Measurements from ENCODE around the gene SLC25A15.

DNA sequence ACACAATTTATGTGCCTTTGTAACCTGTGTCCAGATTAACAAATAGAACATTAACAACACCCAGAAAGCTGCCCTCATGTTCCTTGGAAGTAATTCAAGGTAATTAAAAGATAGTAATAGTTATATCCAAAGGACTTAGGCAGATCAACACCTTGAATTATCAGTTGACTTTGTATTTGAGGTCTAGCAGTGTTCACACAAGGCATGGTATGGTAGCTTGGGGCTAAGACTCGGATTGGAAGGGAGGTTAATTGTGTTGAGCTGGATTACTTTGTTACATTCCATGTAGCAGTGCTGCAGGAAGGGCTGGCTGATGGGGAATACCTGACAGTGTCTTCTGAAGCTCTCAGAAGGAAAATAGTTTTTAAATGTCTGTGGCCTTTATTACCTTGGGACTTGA is 16.8 kb downstream of the SLC25A15 start:
- TF ChIP-seq, protein P1, sequence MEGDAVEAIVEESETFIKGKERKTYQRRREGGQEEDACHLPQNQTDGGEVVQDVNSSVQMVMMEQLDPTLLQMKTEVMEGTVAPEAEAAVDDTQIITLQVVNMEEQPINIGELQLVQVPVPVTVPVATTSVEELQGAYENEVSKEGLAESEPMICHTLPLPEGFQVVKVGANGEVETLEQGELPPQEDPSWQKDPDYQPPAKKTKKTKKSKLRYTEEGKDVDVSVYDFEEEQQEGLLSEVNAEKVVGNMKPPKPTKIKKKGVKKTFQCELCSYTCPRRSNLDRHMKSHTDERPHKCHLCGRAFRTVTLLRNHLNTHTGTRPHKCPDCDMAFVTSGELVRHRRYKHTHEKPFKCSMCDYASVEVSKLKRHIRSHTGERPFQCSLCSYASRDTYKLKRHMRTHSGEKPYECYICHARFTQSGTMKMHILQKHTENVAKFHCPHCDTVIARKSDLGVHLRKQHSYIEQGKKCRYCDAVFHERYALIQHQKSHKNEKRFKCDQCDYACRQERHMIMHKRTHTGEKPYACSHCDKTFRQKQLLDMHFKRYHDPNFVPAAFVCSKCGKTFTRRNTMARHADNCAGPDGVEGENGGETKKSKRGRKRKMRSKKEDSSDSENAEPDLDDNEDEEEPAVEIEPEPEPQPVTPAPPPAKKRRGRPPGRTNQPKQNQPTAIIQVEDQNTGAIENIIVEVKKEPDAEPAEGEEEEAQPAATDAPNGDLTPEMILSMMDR (IDR thresholded peaks at IDR 0.05; ENCODE audit: poor library complexity): no peak
- no peak for TF ChIP-seq EZH2 (IDR thresholded peaks at IDR 0.05; ENCODE audit: borderline replicate concordance)

Measured in hepatocyte (in vitro differentiated cells).